HL-60 (cell line): ENCODE data around the gene FGF3.

Source experiments
- DNase-seq, 2 experiments: peaks; one replicate each; pipeline ENCODE4 v3.0.0-alpha.2; 2010 to 2020; ENCODE audit warnings: low read depth in 1 of 2, low spot score in 1 of 2
- H3K27ac ChIP-seq: fragments of 250-450 bp; sonication (Bioruptor Pico); replicated peaks from 2 replicates; pipeline ENCODE4 v1.5.1; 2020; ENCODE audit warnings: mild to moderate bottlenecking, moderate library complexity
- H3K27me3 ChIP-seq: fragments of 250-450 bp; sonication (Bioruptor Pico); 2 replicates; pipeline ENCODE4 v1.5.1; 2021; ENCODE audit warnings: mild to moderate bottlenecking, moderate library complexity; ENCODE audit not compliant: insufficient read depth, poor library complexity, severe bottlenecking
- H3K4me3 ChIP-seq: replicated peaks from 2 replicates; pipeline ENCODE4 v1.5.1; 2011; ENCODE audit warnings: mild to moderate bottlenecking, control low read depth, low read length; ENCODE audit not compliant: insufficient read depth
- GABPA ChIP-seq: IDR thresholded peaks from 2 replicates; pipeline ENCODE4 v1.6.1; 2012; ENCODE audit warnings: low read depth
- POLR2AphosphoS5 ChIP-seq: IDR thresholded peaks from 2 replicates; pipeline ENCODE4 v1.6.1; 2012; ENCODE audit warnings: low read depth
- SPI1 ChIP-seq: IDR thresholded peaks from 2 replicates; pipeline ENCODE4 v1.6.1; 2012; ENCODE audit warnings: low read depth, mild to moderate bottlenecking, borderline replicate concordance
- TF ChIP-seq, protein P1 (sequence below): IDR thresholded peaks from 2 replicates; pipeline ENCODE4 v1.6.1; 2012; ENCODE audit warnings: low read depth; ENCODE audit not compliant: insufficient replicate concordance
- TF ChIP-seq, protein P2 (sequence below): IDR thresholded peaks from one replicate; pipeline ENCODE4 v1.5.1; 2011; ENCODE audit warnings: low read length, control low read depth, inconsistent platforms; ENCODE audit not compliant: insufficient read depth

Gene FGF3

DNA sequence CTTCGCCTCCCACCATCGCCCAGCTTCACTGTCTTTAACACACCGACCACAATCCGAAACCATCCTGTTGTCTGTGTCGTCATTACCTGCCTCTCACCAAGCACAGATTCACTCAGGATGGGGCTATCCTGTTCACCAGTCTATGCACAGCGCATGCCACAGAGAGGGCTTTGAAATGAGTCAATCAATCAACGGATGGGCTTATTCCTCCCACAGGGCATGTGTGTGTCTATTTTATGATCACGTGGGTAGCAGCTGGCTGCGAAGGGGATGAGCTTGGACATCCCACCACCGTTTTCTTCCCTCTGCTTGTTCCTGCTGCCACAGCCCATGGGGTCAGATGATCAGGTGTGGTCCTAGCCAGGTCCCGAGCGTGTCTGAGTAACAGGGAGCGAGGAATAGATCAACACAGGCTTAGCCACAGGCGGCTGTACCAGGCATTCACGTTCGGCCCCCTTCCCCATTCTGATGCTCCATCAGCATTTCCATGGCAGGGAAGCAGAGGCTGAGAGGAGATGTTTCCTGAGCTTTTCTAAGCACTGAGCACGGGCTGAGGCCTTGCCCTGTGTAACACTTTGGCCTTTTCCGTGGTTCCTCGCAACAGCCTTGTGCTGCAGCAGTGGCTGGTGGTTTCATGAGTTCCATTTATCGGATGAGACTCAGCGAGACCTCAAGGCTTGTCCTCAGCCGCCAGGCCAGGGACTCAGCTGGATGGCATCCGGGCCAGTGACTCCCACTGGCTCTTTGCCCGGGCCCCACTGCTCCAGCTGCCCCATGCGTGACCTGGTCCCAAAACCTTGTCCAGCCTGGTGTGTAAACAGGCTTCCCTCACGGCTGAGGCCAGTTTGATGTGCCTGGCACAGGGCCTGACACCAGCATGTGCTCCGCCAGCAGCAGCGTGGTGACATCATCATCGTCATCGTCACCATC lies 48.1 kb upstream of the FGF3 start:
- H3K27ac ChIP-seq = no peak overlapping the region
- H3K27me3 ChIP-seq = peaks cover 1% of the 10 kb centered on the region
- no peak overlapping the region for H3K4me3 ChIP-seq
- TF ChIP-seq, protein P1, sequence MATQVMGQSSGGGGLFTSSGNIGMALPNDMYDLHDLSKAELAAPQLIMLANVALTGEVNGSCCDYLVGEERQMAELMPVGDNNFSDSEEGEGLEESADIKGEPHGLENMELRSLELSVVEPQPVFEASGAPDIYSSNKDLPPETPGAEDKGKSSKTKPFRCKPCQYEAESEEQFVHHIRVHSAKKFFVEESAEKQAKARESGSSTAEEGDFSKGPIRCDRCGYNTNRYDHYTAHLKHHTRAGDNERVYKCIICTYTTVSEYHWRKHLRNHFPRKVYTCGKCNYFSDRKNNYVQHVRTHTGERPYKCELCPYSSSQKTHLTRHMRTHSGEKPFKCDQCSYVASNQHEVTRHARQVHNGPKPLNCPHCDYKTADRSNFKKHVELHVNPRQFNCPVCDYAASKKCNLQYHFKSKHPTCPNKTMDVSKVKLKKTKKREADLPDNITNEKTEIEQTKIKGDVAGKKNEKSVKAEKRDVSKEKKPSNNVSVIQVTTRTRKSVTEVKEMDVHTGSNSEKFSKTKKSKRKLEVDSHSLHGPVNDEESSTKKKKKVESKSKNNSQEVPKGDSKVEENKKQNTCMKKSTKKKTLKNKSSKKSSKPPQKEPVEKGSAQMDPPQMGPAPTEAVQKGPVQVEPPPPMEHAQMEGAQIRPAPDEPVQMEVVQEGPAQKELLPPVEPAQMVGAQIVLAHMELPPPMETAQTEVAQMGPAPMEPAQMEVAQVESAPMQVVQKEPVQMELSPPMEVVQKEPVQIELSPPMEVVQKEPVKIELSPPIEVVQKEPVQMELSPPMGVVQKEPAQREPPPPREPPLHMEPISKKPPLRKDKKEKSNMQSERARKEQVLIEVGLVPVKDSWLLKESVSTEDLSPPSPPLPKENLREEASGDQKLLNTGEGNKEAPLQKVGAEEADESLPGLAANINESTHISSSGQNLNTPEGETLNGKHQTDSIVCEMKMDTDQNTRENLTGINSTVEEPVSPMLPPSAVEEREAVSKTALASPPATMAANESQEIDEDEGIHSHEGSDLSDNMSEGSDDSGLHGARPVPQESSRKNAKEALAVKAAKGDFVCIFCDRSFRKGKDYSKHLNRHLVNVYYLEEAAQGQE = no peak
- TF ChIP-seq, protein P2, sequence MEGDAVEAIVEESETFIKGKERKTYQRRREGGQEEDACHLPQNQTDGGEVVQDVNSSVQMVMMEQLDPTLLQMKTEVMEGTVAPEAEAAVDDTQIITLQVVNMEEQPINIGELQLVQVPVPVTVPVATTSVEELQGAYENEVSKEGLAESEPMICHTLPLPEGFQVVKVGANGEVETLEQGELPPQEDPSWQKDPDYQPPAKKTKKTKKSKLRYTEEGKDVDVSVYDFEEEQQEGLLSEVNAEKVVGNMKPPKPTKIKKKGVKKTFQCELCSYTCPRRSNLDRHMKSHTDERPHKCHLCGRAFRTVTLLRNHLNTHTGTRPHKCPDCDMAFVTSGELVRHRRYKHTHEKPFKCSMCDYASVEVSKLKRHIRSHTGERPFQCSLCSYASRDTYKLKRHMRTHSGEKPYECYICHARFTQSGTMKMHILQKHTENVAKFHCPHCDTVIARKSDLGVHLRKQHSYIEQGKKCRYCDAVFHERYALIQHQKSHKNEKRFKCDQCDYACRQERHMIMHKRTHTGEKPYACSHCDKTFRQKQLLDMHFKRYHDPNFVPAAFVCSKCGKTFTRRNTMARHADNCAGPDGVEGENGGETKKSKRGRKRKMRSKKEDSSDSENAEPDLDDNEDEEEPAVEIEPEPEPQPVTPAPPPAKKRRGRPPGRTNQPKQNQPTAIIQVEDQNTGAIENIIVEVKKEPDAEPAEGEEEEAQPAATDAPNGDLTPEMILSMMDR = no peak
- TF ChIP-seq SPI1 = no peak
- TF ChIP-seq GABPA = no peak
- TF ChIP-seq POLR2AphosphoS5 = no peak
- DNase-seq = no peak

DNA sequence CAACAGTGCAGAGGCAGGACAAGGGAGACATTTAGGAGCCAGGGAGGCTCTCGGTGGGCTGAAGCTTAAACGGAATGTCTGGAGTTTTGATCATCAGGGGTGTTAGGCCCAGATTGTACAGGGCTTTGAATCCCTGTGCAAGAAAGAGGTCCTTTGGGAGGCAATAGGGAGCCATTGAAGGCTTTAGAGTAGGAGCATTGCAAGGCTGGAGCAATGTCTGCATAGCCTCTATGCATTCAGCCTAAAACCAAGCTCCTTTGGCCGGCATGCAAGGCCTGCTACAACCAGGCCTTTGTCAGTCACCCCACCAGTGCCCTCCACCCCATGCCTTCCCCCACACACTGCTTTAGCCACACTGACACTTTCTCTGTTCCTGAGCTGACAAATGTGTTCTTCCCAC lies 47.4 kb upstream of the FGF3 start:
- Histone ChIP-seq H3K27me3 (peaks cover 2% of the 10 kb centered on the region), H3K4me3 (no peak overlapping the region), H3K27ac (no peak overlapping the region)
- DNase-seq = no peak
- TF ChIP-seq POLR2AphosphoS5 (no peak), GABPA (no peak), SPI1 (no peak)
- TF ChIP-seq, protein P1 = no peak
- TF ChIP-seq, protein P2 = no peak

DNA sequence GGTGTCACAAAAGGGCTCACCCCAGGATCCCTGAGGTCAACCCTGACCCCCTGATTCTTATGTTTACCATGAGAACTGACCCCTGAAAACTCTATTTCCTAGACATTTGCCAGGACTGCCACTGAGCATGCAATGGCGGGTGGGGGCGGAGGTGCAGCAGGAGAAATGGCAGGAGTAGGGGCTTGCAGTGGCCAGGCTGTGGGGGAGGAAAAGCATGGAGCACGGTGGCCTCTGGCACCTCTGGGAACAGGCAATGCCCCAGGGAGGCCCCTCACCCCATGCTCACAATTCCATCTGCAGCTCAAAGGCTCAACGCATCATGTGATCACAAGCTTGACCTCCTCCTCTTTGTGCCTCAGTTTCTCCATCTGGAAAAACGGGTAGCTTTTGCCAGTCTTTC lies 46.5 kb upstream of the FGF3 start:
- no peak overlapping the region for H3K27ac ChIP-seq
- peaks cover 2% of the 10 kb centered on the region for H3K27me3 ChIP-seq
- TF ChIP-seq SPI1 (no peak), GABPA (no peak), POLR2AphosphoS5 (no peak)
- TF ChIP-seq, protein P1 = no peak
- TF ChIP-seq, protein P2 = no peak
- no peak overlapping the region for H3K4me3 ChIP-seq
- no peak for DNase-seq
